Prostate gland (tissue), 2 donors: ENCODE data around the gene FAT4. TPM values are rescaled to one million over a fixed set of nuclear protein-coding genes. Genes with fewer than 3 reads are reported as not detected.

Experiments used
- DNase-seq: peaks from one replicate; pipeline ENCODE4 v3.0.0-alpha.2; 2019; ENCODE audit warnings: low spot score
- H3K27ac ChIP-seq, 2 donors: fragments of 200-600 bp; sonication (generic); 2 replicates each; pipeline ENCODE4 v1.5.1; 2017 to 2019
- H3K27me3 ChIP-seq: fragments of 200-600 bp; sonication (generic); replicated peaks from 2 replicates; pipeline ENCODE4 v1.5.1; 2019; ENCODE audit not compliant: insufficient read depth
- H3K36me3 ChIP-seq, 2 donors: fragments of 200-600 bp; sonication (generic); 1 replicate in 1 of 2; 2 replicates in 1 of 2; pipeline versions ENCODE4 v1.5.1 to v1.8.1; 2017 to 2019
- H3K4me1 ChIP-seq: fragments of 200-600 bp; sonication (generic); replicated peaks from 2 replicates; pipeline ENCODE4 v1.5.1; 2019
- H3K4me3 ChIP-seq, 2 donors: fragments of 200-600 bp; sonication (generic); 2 replicates each; pipeline ENCODE4 v1.5.1; 2017 to 2019
- H3K9me3 ChIP-seq: fragments of 200-600 bp; sonication (generic); 2 replicates; pipeline ENCODE4 v1.5.1; 2017
- POLR2A ChIP-seq: fragments of 450-650 bp; IDR thresholded peaks from one replicate; pipeline ENCODE4 v1.6.1; 2016; ENCODE audit warnings: antibody characterized with exemption, mild to moderate bottlenecking
- POLR2AphosphoS5 ChIP-seq: sonication (generic); formaldehyde crosslinking; IDR thresholded peaks from one replicate; pipeline ENCODE4 v1.6.1; 2017; ENCODE audit warnings: antibody characterized with exemption
- WGBS: methylation state at CpG from one replicate; pipeline ENCODE4 v1.1.5; 2018; 5-methylcytosine and 5-hydroxymethylcytosine counted together
- intact Hi-C: fragments of 100-400 bp; cut with DNase I; formaldehyde crosslinking; loops from one replicate; pipeline ENCODE4 v1.14.2; 2022
- total RNA-seq, 2 donors: library from RNA; depleted of rRNA; stranded (reverse); fragments of >200 nt; gene quantifications; one replicate each; pipeline ENCODE4 v1.1.0, GENCODE V29; 2016
- TF ChIP-seq, protein P1 (sequence below), 4 experiments: fragments of 200-600 bp in 2 of 4; fragments of 450-650 bp in 2 of 4; sonication (generic) in 2 of 4; IDR thresholded peaks; 1 replicate in 3 of 4; 2 replicates in 1 of 4; pipeline ENCODE4 v1.5.1; 2016 to 2019; ENCODE audit warnings: antibody characterized with exemption in 4 of 4, mild to moderate bottlenecking in 2 of 4, moderate library complexity in 2 of 4

FAT4 gene
- total RNA-seq, 2 donors from 2014 or later, result 5.4 to 10.3 TPM

DNA sequence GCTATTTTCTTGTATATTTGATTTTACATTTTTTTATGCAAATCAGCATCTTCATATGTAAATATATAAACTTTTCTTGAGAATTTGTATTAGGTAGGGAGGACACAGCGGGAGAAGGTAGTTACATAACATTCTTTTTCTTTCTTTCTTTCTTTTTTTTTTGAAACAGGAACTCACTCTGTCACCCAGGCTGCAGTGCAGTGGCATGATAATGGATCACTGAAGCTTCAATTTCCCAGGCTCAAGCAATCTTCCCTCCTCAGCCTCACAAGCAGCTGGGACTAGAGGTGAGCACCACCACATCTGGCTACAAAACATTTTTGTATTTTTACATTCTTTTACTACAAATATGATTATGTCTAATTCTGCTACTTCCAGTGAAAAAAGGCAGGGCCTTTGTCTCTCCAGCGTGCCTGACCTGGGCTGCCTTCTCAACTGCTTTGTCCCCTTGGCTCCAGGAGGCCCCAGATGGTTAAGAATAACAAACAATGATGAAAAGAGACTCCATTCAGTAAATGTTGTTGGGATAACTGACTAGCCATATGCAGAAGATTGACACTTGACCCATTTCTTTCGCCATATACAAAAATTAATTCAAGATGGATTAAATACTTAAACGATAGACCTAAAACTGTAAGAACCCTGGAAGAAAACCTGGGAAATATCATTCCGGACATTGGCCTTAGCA, 46.5 kb upstream of the FAT4 start:
- intact Hi-C loops, result no loop called here
- H3K27ac ChIP-seq, result no peak overlapping the region
- no peak overlapping the region for H3K4me3 ChIP-seq
- WGBS, result 95% methylated on average over 5 of the region's 5 CpGs
- H3K36me3 ChIP-seq, result no peaks in the 10 kb centered on the region
- H3K4me1 ChIP-seq, result no peaks in the 10 kb centered on the region
- TF ChIP-seq, protein P1, sequence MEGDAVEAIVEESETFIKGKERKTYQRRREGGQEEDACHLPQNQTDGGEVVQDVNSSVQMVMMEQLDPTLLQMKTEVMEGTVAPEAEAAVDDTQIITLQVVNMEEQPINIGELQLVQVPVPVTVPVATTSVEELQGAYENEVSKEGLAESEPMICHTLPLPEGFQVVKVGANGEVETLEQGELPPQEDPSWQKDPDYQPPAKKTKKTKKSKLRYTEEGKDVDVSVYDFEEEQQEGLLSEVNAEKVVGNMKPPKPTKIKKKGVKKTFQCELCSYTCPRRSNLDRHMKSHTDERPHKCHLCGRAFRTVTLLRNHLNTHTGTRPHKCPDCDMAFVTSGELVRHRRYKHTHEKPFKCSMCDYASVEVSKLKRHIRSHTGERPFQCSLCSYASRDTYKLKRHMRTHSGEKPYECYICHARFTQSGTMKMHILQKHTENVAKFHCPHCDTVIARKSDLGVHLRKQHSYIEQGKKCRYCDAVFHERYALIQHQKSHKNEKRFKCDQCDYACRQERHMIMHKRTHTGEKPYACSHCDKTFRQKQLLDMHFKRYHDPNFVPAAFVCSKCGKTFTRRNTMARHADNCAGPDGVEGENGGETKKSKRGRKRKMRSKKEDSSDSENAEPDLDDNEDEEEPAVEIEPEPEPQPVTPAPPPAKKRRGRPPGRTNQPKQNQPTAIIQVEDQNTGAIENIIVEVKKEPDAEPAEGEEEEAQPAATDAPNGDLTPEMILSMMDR (IDR thresholded peaks at IDR 0.05), result no peak
- TF ChIP-seq POLR2A, result no peak
- TF ChIP-seq POLR2AphosphoS5, result no peak
- no peaks in the 10 kb centered on the region for H3K9me3 ChIP-seq
- H3K27me3 ChIP-seq, result no peaks in the 10 kb centered on the region
- DNase-seq, result no peak

DNA sequence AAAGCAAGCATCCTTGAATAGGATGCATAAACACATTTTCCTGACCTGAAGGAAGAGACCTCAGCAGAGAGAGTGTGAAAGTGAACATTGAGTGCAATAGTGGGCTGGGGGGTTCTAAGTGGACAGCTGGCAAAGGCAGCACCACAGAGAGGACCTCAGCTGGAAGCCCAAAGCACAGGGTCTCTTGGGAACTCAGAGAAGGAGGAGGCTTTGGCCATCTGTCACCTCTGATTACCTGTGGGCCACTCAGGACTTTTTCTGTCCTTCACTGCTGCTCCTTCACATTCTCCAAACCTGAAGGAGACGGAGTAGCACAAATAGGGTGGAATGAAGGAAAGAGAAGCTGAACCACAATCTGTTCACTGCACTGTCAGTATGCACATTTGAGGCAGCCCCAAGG, 37.9 kb upstream of the FAT4 start:
- no peak for TF ChIP-seq POLR2AphosphoS5
- TF ChIP-seq, protein P1 (IDR thresholded peaks at IDR 0.05), result no peak
- TF ChIP-seq POLR2A, result no peak
- Histone ChIP-seq H3K27ac (no peak overlapping the region), H3K4me1 (no peaks in the 10 kb centered on the region), H3K27me3 (no peaks in the 10 kb centered on the region), H3K36me3 (no peaks in the 10 kb centered on the region), H3K4me3 (no peak overlapping the region), H3K9me3 (no peaks in the 10 kb centered on the region)
- DNase-seq, result no peak
- intact Hi-C loops, result no loop called here
- WGBS, result 97% methylated on average over 1 of the region's 1 CpG

DNA sequence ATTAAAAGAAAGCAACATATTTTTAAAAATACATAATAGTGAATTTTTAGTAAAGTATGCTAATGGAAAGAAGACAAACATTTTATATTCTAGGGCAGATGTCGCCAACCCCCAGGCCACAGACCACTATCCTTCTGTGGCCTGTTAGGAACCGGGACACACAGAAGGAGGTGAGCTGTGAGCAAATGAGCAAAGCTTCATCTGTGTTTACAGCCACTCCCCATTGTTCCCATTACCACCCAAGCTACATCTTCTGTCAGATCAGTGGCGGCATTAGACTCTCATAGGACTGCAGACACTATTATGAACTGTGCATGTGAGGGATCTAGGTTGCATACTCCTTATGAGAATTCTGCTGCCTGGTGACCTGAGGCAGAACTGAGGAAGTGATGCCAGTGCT, 37.0 kb upstream of the FAT4 start:
- intact Hi-C loops, result no loop called here
- WGBS, result 94% methylated on average over 3 of the region's 3 CpGs
- Histone ChIP-seq H3K36me3 (no peaks in the 10 kb centered on the region), H3K4me3 (no peak overlapping the region), H3K4me1 (no peaks in the 10 kb centered on the region), H3K9me3 (no peaks in the 10 kb centered on the region), H3K27me3 (no peaks in the 10 kb centered on the region), H3K27ac (no peak overlapping the region)
- TF ChIP-seq, protein P1 (IDR thresholded peaks at IDR 0.05), result no peak
- no peak for TF ChIP-seq POLR2AphosphoS5
- no peak for TF ChIP-seq POLR2A
- DNase-seq, result no peak

DNA sequence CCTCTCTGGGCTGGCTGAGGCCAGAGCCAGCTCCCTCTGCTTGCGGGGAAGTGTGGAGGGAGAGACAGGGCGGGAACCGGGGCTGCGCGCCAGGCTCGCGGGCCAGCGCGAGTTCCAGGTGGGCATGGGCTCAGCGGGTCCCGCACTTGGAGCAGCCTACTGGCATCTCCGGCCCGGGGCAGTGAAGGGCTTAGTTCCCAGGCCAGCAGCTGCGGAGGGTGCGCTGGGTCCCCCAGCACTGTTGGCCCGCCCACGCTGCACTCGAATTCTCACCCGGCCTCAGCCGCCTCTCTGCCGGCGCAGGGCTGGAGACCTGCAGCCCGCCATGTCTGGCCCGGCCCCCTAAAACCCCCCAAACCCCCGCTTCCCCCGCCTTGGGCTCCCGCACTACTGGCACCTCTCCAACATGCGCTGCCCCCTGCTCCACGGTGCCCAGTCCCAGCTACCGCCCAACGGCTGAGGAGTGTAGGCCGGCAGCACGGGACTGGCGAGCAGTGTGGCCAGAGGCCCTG, 33.8 kb upstream of the FAT4 start:
- 97% methylated on average over 34 of the region's 34 CpGs for WGBS
- H3K4me3 ChIP-seq, result no peak overlapping the region
- intact Hi-C loops, result loop anchor here (5.0 kb wide), 1 partner anchor 949 kb away; no protein-coding TSS in a partner anchor
- H3K27ac ChIP-seq, result no peak overlapping the region
- DNase-seq, result no peak
- H3K36me3 ChIP-seq, result no peaks in the 10 kb centered on the region
- no peaks in the 10 kb centered on the region for H3K27me3 ChIP-seq
- no peaks in the 10 kb centered on the region for H3K9me3 ChIP-seq
- H3K4me1 ChIP-seq, result no peaks in the 10 kb centered on the region
- TF ChIP-seq, protein P1 (IDR thresholded peaks at IDR 0.05), result no peak
- no peak for TF ChIP-seq POLR2A
- TF ChIP-seq POLR2AphosphoS5, result no peak
